GM19025 (cell line): ENCODE measurements around the gene PTOV1.

Source experiments
- ATAC-seq: cut with Tn5 transposase; IDR thresholded peaks from one replicate; pipeline ENCODE4 v1.9.1; 2021; ENCODE audit warnings: mild to moderate bottlenecking, low read depth, moderate library complexity; ENCODE audit not compliant: unreplicated experiment

The PTOV1 gene

GRCh38 chr19:49884760-49885159 lies 33.8 kb downstream of the PTOV1 start:
- no peak for ATAC-seq

DNA sequence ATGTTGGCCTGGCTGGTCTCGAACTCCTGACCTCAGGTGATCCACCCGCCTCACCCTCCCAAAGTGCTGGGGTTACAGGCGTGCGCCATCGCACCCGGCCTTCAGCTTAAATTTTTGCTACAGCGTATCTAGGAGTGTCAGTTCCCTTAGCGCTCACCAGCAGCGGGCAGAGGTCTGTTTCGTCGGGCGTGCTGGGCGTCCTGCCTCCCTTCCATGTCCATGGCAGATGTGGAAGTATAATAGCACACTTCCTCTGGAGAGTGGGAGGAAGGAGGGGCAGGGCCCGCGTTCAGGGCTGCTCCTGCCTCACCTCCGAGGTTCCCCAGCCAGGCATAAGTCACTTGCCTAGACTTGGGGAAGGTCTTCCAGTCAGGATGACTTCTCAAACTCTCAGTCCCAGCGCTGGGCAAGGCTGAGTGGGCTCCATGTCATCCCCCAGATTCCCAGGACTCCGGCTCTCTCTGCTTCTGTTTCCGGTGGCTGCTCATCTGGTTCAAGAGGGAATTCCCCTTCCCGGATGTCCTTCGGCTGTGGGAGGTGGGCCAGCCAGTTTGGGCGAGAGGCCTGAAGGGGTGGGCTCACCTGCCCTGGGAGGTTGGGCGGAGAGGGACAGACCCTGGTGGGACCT lies 36.2 kb downstream of the PTOV1 start:
- ATAC-seq = no peak

GRCh38 chr19:49887665-49888509 lies 36.9 kb downstream of the PTOV1 start:
- no peak for ATAC-seq

DNA sequence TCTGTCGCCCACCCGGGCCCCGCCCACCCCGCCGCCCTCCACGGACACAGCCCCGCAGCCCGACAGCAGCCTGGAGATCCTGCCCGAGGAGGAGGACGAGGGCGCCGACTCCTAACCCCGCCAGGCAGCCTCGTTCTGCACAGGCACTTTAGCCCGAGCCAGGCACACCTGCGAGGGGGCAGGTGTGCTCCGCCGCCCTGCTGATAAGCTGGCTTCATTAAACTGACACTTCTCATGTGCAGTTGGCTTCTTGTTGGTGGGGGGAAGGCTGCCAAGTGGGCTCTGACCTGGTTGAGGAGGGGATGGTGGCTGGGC lies 37.5 kb downstream of the PTOV1 start:
- no peak for ATAC-seq

- no peak for ATAC-seq
Measured at GRCh38 chr19:49889038-49889686, 38.2 kb downstream of the PTOV1 start.

DNA sequence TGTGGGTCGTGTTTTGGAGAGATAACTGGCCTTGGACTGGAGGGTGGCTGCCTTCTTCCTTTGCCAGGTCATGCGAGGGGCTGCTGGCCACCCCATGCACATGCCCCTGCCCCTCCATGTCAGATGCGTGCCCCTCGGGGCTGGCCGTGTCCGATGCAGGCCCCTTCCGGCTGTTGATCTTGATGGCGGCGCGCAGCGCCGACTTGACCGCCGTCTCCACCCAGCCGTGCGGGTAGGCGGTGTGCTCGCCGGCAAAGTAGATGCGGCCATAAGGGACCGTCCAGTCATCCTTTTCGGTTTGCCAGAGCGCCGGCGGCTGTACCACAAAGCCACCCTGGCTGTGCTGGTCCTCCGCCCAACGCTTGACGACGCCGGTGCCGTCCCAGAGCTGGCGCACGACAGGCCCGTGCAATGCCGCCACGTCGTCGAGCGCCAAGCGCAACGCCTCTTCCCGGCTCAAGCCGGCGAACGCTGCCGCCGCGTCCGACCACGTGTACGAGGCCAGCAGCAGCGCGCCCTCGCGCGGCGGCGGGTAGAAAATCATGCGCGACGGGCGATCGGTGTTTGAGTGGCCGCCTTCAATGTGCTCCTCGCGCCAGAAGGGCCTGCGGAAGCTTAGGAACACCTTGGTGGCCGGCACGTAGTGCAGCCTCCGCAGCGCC lies 38.9 kb downstream of the PTOV1 start:
- ATAC-seq = no peak

- ATAC-seq = no peak
Measured at GRCh38 chr19:49890349-49891311, 39.7 kb downstream of the PTOV1 start.

GRCh38 chr19:49891393-49891792 lies 40.4 kb downstream of the PTOV1 start:
- no peak for ATAC-seq

DNA sequence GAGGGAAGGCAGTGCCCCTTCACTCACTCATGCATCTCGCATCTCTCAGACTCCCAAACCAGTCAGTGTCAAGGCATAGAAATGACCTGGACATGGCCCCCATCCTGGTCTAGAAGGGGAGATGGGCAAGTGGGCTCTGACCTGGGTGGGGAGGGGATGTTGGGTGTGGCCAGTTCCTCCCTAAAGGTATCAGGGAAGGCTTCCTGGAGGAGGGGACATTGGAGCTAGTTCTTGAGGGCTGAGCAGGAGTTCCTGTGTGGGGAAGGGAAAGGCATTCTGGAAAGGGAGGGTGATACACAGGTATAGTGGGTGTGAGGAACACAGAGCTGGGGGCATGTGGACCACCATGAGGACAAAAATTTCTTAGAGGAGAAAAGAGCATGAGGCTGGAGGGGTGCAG lies 41.8 kb downstream of the PTOV1 start:
- no peak for ATAC-seq

DNA sequence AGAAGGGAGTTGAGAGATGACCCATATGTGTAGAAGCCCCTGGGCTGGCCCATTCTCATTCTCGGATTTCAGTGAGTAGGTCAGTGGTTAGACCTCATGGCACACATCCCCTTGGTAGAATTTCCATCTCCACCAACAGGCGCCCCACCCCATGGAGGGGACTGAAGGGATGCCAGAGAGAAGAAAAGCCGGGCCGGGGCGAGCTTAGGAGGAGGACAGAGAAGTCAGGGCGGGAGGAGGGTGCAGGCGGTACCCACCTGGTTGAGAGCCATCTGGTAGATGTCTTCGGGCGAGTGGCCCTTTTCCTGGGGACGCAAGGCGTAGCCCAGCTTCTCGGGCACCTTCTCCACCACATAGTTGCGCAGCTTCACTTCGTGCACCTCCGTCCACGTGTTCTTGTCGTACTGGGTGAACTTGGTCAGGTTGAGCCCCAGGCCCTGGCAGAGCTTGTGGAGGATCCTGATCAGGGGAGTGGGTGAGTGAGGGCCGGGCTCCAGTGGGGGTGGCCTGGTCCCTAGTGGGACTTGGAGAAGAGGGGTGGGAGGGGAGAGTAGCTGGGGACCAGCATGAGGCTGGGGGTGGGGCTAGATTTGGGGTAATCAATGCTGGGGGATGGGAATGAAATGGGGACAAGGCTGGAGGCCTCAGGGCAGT lies 43.2 kb downstream of the PTOV1 start:
- ATAC-seq = no peak

- ATAC-seq = no peak
Measured at GRCh38 chr19:49894879-49895565, 44.1 kb downstream of the PTOV1 start.

GRCh38 chr19:49895566-49896297 lies 44.8 kb downstream of the PTOV1 start:
- no peak for ATAC-seq

- ATAC-seq = peak; percentile 41
Measured at GRCh38 chr19:49896863-49897621, 46.1 kb downstream of the PTOV1 start, which contains the start of gene IL4I1. IL4I1 (minus strand) TSS chr19:49896887; CDS start chr19:49896160, 727 bp downstream.

DNA sequence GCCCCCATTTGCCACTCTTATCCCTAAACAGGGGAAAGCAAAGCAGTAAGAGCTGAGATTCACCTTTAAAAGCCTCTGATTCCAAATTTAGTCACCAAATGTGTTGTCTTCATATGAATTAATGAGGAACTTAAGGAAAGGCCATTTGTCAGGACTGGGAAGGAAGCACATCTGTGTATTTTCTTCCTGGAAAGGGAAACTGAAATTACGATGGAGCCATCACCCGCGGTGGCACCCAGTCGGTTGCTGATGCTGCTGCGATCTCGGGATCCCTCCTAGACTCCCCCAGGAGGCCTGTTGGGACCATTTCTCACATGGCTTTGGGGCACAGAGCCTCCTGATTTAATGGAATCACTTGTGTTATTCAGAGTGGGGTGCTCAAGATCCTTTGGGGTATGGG lies 53.2 kb downstream of the PTOV1 start:
- no peak for ATAC-seq

DNA sequence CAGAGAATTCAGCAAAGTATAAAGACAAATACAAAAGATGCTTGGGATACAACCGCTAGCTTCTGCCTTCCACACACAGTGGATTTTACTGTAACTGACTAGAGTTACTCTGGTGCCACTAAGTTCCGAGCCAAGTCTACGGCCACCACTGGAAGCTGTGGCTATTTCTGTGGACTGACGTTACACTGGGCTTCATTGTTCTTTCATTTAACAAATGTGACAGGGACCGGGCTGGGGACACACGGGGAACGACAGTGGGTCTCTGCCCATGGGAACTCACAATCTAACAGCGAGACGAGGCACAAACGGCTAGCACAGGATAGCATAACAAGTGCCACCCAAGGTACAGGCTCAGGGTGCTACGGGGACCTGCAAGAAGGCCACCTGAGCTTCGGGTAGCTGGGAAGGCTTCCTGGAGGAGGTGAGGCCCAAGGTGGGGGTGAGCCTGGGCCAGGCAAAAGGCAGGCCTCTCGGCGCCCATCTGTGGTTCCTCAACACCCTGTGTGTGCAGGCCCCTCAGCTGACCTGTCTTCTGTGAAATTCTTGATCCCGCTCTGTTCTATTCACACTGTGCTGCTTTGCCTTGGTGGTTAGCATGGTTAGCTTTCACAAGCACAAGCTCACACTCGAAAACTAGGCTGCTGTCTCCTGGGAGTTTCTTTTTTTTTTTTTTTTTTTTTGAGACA lies 56.1 kb downstream of the PTOV1 start:
- ATAC-seq = no peak

- ATAC-seq = no peak
Measured at GRCh38 chr19:49907745-49908446, 56.9 kb downstream of the PTOV1 start.
